Putamen (tissue), 1 donor: ENCODE results near the gene MCM9.
"Not testable (repeated sequence)": the region's sequence is repeated elsewhere in the genome, so short reads cannot be mapped to it uniquely, and the experiment has no call there.

ENCODE experiments used
- DNase-seq: peaks from one replicate; pipeline ENCODE4 v3.0.0-alpha.2; 2016; ENCODE audit warnings: low spot score

Gene MCM9

GRCh38 chr6:118862443-118862842 lies 72.5 kb downstream of the MCM9 start:
- no peak for DNase-seq

- no peak for DNase-seq
Measured at GRCh38 chr6:118860880-118861279, 74.1 kb downstream of the MCM9 start.

DNA sequence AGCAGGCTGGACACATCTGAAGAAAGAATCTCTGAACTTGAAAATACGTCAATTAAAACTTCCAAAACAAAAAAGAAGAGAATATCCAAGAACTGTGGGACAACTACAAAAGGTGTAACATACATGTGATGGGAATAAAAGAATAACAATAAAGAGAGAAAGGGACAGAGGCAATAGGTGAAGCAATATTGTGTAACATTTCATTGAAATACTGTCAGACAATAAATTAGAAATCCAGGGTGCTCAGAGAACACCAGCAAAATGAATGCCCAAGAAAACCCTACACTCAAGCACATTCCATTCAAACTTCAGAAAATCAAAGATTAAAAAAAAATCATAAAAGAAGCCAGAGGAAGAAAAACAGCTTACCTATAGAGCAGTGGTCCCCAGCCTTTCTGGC lies 74.6 kb downstream of the MCM9 start:
- DNase-seq = no peak

DNA sequence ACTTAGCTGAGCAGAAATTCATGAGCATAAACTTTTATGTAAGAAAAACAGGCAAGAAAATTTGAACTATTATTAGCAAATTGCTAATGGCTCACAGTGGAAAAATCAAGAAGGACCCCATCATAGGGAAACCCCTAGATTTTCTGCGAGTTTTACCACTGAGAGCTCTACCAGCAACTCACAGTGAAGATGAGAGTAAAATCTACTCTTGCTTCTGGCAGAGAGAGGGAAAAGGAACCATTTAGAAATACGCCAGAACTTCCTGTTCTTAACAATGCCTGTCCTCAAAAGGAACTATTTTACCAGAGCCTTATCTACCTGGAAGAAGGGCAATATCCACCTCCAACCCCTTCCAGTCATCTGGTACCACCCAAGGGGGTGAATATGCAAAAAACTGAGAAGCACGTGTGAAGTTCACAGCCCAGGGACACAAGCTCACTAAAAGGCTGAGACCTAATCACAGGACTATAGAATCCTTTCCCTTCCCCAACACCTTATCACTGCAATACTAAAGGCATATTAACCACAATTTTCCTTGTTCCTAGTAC lies 75.4 kb downstream of the MCM9 start:
- no peak for DNase-seq

- DNase-seq = no peak
Measured at GRCh38 chr6:118856301-118856700, 78.7 kb downstream of the MCM9 start.

GRCh38 chr6:118853408-118853807 lies 81.6 kb downstream of the MCM9 start:
- DNase-seq = no peak

GRCh38 chr6:118844915-118845314 lies 90.0 kb downstream of the MCM9 start:
- no peak for DNase-seq

- DNase-seq = no peak
Measured at GRCh38 chr6:118843685-118844390, 91.1 kb downstream of the MCM9 start.

DNA sequence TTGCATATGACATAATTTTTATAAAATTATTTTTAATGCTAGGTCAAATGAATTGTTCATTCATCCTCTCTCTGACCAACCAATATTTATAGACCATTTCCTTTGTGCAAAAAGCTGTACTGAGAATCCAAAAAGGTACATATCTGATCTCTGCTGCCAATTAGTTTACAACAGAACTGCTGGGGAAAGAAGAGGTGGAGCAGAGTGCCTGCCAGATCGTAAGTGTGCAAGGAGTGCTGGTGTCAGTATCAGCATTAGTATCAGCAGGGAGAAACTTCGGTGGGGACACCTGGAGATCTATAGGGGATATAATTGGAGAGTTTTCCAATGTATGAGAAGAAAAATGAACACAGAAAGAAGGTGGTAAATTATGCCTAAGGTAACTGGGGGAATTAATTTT lies 104.3 kb downstream of the MCM9 start:
- no peak for DNase-seq

GRCh38 chr6:118829817-118830478 lies 105.0 kb downstream of the MCM9 start:
- DNase-seq = no peak

GRCh38 chr6:118826096-118826495 lies 108.9 kb downstream of the MCM9 start:
- no peak for DNase-seq

- no peak for DNase-seq
Measured at GRCh38 chr6:118825661-118826060, 109.3 kb downstream of the MCM9 start.

GRCh38 chr6:118815495-118815894 lies 119.5 kb downstream of the MCM9 start:
- no peak for DNase-seq

- no peak for DNase-seq
Measured at GRCh38 chr6:118813775-118814174, 121.2 kb downstream of the MCM9 start.

DNA sequence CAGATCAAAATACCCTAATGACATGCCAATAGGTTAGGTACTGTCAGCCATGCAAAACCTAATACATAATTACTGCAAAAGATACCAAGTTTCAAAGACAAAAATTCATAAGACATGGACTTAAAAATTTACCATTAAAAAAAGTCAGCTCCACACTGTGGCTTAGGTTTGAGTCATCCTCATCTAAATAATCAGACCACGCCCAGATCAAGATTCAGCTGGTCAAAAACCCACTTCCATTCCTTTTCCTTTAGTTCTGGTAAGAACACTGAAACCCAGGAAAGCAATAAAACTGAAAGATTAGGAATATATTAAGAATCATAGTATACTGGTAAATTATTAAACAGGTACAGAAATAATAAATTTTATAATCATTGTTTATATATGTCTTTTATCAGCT lies 122.0 kb downstream of the MCM9 start:
- no peak for DNase-seq

GRCh38 chr6:118810420-118811027 lies 124.4 kb downstream of the MCM9 start:
- no peak for DNase-seq

DNA sequence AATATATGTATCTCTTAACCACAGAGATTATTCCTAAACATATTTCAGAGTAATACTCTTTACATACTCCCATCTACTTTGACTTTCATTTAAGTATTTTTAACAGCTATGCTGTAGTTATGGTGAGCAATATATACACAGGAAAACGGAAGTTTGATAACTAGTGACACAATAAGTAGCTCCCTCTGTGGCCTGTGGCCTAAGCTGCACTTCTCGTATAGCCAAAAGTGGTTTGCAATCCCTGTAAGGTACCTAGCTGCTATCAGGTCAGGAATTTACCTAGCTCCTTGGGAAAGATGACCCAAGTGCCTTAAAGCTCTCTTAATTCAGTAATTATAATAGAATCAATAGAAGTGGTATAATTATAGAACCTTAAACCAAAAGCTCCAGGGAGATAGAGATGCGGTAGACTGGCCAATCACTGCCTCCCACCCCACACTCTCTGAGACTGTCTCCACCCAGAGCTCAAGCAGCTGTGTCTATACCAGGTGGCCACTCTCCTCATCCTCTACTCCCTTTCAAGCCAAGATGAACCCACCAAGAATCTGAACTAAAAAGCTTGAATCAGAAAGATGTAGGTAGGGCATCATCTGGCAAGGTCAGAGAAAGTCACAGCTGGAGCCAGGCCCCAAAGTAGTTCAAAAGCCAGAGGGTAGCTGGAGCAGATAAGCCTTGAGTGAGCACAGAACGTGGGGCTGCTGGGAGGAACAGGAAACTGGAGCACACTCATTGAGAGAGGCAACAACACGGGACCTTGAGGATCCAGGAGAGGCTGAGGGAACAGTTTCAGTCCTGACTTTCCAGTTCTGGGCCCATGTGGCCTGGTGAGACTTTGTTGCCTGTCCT lies 125.9 kb downstream of the MCM9 start:
- no peak for DNase-seq

GRCh38 chr6:118804091-118804490 lies 130.9 kb downstream of the MCM9 start:
- DNase-seq = no peak

- no peak for DNase-seq
Measured at GRCh38 chr6:118801257-118801656, 133.7 kb downstream of the MCM9 start.

DNA sequence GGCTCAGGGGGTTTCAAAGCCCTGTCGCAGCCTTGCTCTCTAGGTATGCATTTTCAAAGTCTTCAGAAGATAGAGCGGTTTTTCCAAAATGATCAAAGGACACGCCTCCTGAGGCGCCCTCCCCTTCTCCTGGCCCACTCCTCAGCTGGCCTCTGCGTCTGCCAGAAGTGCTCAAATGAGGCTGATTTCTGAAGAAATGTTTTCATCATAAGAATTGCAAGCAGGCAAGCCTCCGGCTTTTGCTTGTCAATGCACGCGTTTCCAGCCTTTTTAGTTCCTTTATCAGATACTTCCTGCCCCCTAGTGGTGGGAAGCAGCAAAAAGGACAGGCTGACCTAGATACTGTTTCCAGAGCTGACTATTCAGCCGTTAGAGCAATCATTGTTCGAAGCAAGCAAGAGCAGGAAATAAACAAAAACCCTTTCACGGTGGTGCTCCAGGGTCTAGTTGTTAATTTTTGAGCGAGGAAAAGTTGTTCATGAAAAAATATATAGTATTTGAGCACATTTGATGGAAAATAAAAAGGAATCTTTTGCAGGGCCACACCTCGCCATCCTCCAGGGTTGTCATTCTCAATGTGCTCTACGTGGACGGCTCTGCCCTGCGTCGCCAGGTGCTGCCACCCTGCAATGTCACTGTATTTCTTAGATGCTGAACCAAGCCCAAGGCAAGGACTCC lies 134.4 kb downstream of the MCM9 start:
- DNase-seq = peak; percentile 91

DNA sequence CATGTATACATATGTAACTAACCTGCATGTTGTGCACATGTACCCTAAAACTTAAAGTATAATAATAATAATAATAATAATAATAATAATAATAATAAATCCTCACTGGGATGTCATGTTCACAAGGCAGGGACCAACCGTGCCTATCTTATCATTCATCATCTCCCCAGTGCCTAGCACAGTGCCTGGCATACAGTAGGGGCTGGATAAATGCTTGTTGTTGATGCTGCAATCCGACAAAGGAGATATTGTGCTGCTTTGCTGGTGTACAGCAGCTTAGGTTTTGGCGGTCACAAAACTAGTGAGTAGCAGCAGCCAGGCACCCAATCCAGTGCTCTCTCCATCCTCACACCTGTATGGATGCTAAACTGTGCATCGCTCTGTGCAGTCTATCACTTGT lies 135.1 kb downstream of the MCM9 start:
- no peak for DNase-seq

DNA sequence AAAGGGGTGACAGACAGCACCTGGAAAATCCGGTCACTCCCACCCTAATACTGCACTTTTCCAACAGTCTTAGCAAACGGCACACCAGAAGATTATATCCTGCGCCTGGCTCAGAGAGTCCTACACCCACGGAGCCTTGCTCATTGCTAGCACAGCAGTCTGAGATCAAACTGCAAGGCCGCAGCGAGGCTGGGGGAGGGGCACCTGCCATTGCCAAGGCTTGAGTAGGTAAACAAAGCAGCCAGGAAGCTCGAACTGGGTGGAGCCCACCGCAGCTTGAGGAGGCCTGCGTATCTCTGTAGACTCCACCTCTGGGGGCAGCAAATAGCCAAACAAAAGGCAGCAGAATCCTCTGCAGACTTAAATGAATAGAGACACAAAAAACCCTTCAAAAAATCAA lies 138.4 kb downstream of the MCM9 start:
- not testable (repeated sequence) for DNase-seq
